IPS-20b (cell line): Measurements from ENCODE around the gene PRUNE2.
"Not testable (repeated sequence)": the region's sequence is repeated elsewhere in the genome, so short reads cannot be mapped to it uniquely, and the experiment has no call there.

Source experiments
- H3K27ac ChIP-seq: one replicate; pipeline ENCODE4 v1.5.1; 2013; ENCODE audit warnings: low read length
- H3K27me3 ChIP-seq: 2 replicates; pipeline ENCODE4 v1.6.1; 2013; ENCODE audit warnings: mild to moderate bottlenecking, low read length, inconsistent platforms; ENCODE audit not compliant: insufficient read depth
- H3K36me3 ChIP-seq: 2 replicates; pipeline ENCODE4 v1.6.1; 2013; ENCODE audit warnings: low read depth, mild to moderate bottlenecking, inconsistent platforms, low read length, moderate library complexity; ENCODE audit not compliant: insufficient read depth
- H3K4me1 ChIP-seq: 2 replicates; pipeline ENCODE4 v1.6.1; 2013; ENCODE audit warnings: mild to moderate bottlenecking, control low read depth, inconsistent platforms, low read length, moderate library complexity; ENCODE audit not compliant: insufficient read depth
- H3K4me3 ChIP-seq: 2 replicates; pipeline ENCODE4 v1.5.1; 2013; ENCODE audit warnings: mild to moderate bottlenecking, low read length, inconsistent platforms
- H3K9ac ChIP-seq: 2 replicates; pipeline ENCODE4 v1.6.1; 2013; ENCODE audit warnings: low read depth, mild to moderate bottlenecking, inconsistent platforms, low read length, moderate library complexity
- H3K9me3 ChIP-seq: 2 replicates; pipeline ENCODE4 v1.6.1; 2013; ENCODE audit warnings: mild to moderate bottlenecking, low read depth, low read length, inconsistent platforms; ENCODE audit not compliant: insufficient read depth

PRUNE2 gene

GRCh38 chr9:76744336-76744735 lies 161.6 kb downstream of the PRUNE2 start:
- no peak overlapping the region for H3K4me3 ChIP-seq
- H3K4me1 ChIP-seq, result no peaks in the 10 kb centered on the region
- no peak overlapping the region for H3K27ac ChIP-seq
- H3K27me3 ChIP-seq, result no peaks in the 10 kb centered on the region
- H3K9ac ChIP-seq, result no peak overlapping the region
- no peaks in the 10 kb centered on the region for H3K9me3 ChIP-seq
- H3K36me3 ChIP-seq, result no peaks in the 10 kb centered on the region

- Histone ChIP-seq H3K9me3 (no peaks in the 10 kb centered on the region), H3K4me1 (no peaks in the 10 kb centered on the region)
Measured at GRCh38 chr9:76743931-76744330, 162.0 kb downstream of the PRUNE2 start.

GRCh38 chr9:76742890-76743289 lies 163.0 kb downstream of the PRUNE2 start:
- H3K9ac ChIP-seq, H3K36me3 ChIP-seq, H3K27me3 ChIP-seq, H3K27ac ChIP-seq, H3K4me3 ChIP-seq, H3K9me3 ChIP-seq, H3K4me1 ChIP-seq: not testable (repeated sequence)

More at GRCh38 chr9:76743931-76744330, 162.0 kb downstream of the PRUNE2 start:
- Histone ChIP-seq H3K4me3 (no peak overlapping the region), H3K27me3 (no peaks in the 10 kb centered on the region), H3K9ac (no peak overlapping the region), H3K27ac (no peak overlapping the region), H3K36me3 (no peaks in the 10 kb centered on the region)

GRCh38 chr9:76741524-76741923 lies 164.4 kb downstream of the PRUNE2 start:
- H3K9me3 ChIP-seq, result no peaks in the 10 kb centered on the region

GRCh38 chr9:76738402-76738801 lies 167.5 kb downstream of the PRUNE2 start:
- Histone ChIP-seq H3K27me3 (no peaks in the 10 kb centered on the region), H3K4me1 (no peaks in the 10 kb centered on the region), H3K9ac (no peak overlapping the region), H3K27ac (no peak overlapping the region), H3K4me3 (no peak overlapping the region), H3K36me3 (no peaks in the 10 kb centered on the region), H3K9me3 (no peaks in the 10 kb centered on the region)

More at GRCh38 chr9:76741524-76741923, 164.4 kb downstream of the PRUNE2 start:
- H3K27ac ChIP-seq, result no peak overlapping the region
- no peak overlapping the region for H3K4me3 ChIP-seq
- no peaks in the 10 kb centered on the region for H3K36me3 ChIP-seq
- no peaks in the 10 kb centered on the region for H3K27me3 ChIP-seq
- H3K9ac ChIP-seq, result no peak overlapping the region
- H3K4me1 ChIP-seq, result no peaks in the 10 kb centered on the region

GRCh38 chr9:76737154-76737902 lies 168.6 kb downstream of the PRUNE2 start:
- no peaks in the 10 kb centered on the region for H3K9me3 ChIP-seq
- H3K9ac ChIP-seq, result no peak overlapping the region
- H3K4me1 ChIP-seq, result no peaks in the 10 kb centered on the region
- H3K4me3 ChIP-seq, result no peak overlapping the region
- no peak overlapping the region for H3K27ac ChIP-seq
- no peaks in the 10 kb centered on the region for H3K36me3 ChIP-seq
- H3K27me3 ChIP-seq, result no peaks in the 10 kb centered on the region

GRCh38 chr9:76734716-76735115 lies 171.2 kb downstream of the PRUNE2 start:
- Histone ChIP-seq H3K9ac (no peak overlapping the region), H3K9me3 (no peaks in the 10 kb centered on the region), H3K4me3 (no peak overlapping the region), H3K4me1 (no peaks in the 10 kb centered on the region), H3K27me3 (no peaks in the 10 kb centered on the region), H3K36me3 (no peaks in the 10 kb centered on the region), H3K27ac (no peak overlapping the region)

- Histone ChIP-seq H3K4me1 (no peaks in the 10 kb centered on the region), H3K27ac (no peak overlapping the region), H3K9me3 (no peaks in the 10 kb centered on the region), H3K36me3 (no peaks in the 10 kb centered on the region), H3K27me3 (no peaks in the 10 kb centered on the region), H3K9ac (no peak overlapping the region), H3K4me3 (no peak overlapping the region)
Measured at GRCh38 chr9:76733096-76733495, 172.8 kb downstream of the PRUNE2 start.

- Histone ChIP-seq H3K36me3 (no peaks in the 10 kb centered on the region), H3K9me3 (no peaks in the 10 kb centered on the region), H3K9ac (no peak overlapping the region), H3K27me3 (no peaks in the 10 kb centered on the region), H3K4me3 (no peak overlapping the region), H3K27ac (no peak overlapping the region), H3K4me1 (no peaks in the 10 kb centered on the region)
Measured at GRCh38 chr9:76732341-76732958, 173.5 kb downstream of the PRUNE2 start.

GRCh38 chr9:76730801-76731200 lies 175.1 kb downstream of the PRUNE2 start:
- Histone ChIP-seq H3K27ac (no peak overlapping the region), H3K9me3 (no peaks in the 10 kb centered on the region), H3K36me3 (no peaks in the 10 kb centered on the region), H3K4me1 (no peaks in the 10 kb centered on the region), H3K9ac (no peak overlapping the region), H3K27me3 (no peaks in the 10 kb centered on the region), H3K4me3 (no peak overlapping the region)

- no peak overlapping the region for H3K27ac ChIP-seq
- H3K4me3 ChIP-seq, result no peak overlapping the region
- no peaks in the 10 kb centered on the region for H3K36me3 ChIP-seq
- H3K9me3 ChIP-seq, result no peaks in the 10 kb centered on the region
- H3K9ac ChIP-seq, result no peak overlapping the region
- H3K27me3 ChIP-seq, result no peaks in the 10 kb centered on the region
- H3K4me1 ChIP-seq, result no peaks in the 10 kb centered on the region
Measured at GRCh38 chr9:76729980-76730737, 175.8 kb downstream of the PRUNE2 start.

- Histone ChIP-seq H3K27ac (no peak overlapping the region), H3K4me1 (no peaks in the 10 kb centered on the region), H3K36me3 (no peaks in the 10 kb centered on the region), H3K4me3 (no peak overlapping the region), H3K27me3 (no peaks in the 10 kb centered on the region), H3K9ac (no peak overlapping the region), H3K9me3 (no peaks in the 10 kb centered on the region)
Measured at GRCh38 chr9:76729116-76729515, 176.8 kb downstream of the PRUNE2 start.
